BJ (cell line): ENCODE data around the gene SLC47A1. TPM values are rescaled to one million over a fixed set of nuclear protein-coding genes. Genes with fewer than 3 reads are reported as not detected.

ENCODE experiments used
- CTCF ChIA-PET: fragments of 350-600 bp; formaldehyde crosslinking; extraction: SDS; loops from one replicate; lab custom pipeline; 2021; ENCODE audit warnings: antibody characterized with exemption, inconsistent platforms; lab: Yijun Ruan, JAX
- POLR2A ChIA-PET: fragments of 300-600 bp; sonication (Branson Sonifier 250); formaldehyde crosslinking; extraction: SDS; loops from one replicate; lab custom pipeline; 2021; ENCODE audit warnings: antibody characterized with exemption; lab: Charles Lee
- DNase-seq: peaks from one replicate; pipeline ENCODE4 v3.0.0-alpha.2; 2011; ENCODE audit warnings: low read depth
- H3K27me3 ChIP-seq: 2 replicates; pipeline ENCODE4 v1.6.0; 2011; ENCODE audit warnings: low read length; ENCODE audit not compliant: control insufficient read depth, insufficient read depth
- H3K36me3 ChIP-seq: 2 replicates; pipeline ENCODE4 v1.5.1; 2011; ENCODE audit warnings: low read length; ENCODE audit not compliant: control insufficient read depth, insufficient read depth
- H3K4me3 ChIP-seq: 2 replicates; pipeline ENCODE4 v1.5.1; 2011; ENCODE audit warnings: low read depth, mild to moderate bottlenecking, control low read depth, low read length
- polyA plus RNA-seq: library from polyadenylated mRNA; depleted of rRNA; stranded (reverse); fragments of >200 nt; gene quantifications from 2 replicates; pipeline ENCODE4 v1.2.3, GENCODE V29; 2011
- TF ChIP-seq, protein P1 (sequence below): IDR thresholded peaks from 2 replicates; pipeline ENCODE4 v1.5.1; 2011; ENCODE audit warnings: low read depth, mild to moderate bottlenecking, control low read depth, inconsistent platforms, low read length, moderate library complexity; ENCODE audit not compliant: insufficient read depth

The SLC47A1 gene
- polyA plus RNA-seq, 1 experiment: 0.22 TPM

DNA sequence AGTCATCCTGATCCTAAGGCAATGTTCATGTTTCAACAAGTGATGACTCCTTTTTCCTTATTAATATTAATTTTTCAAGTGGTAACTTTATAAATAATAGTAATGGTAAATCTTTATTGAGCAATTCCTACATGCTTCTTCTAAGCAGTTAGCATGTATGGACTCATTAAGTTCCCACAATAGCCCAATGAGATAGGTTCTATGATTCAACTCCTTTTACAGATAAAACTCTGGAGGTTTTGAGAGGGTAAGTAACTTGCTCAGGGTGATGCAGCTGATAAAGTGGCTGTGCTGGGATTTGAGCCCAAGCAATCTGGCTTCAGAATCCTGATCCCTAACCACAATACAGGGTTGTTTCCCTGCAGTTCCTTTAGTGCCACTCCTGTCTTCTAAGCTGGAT, 25.3 kb downstream of the SLC47A1 start:
- POLR2A ChIA-PET: no interaction called here
- no peak overlapping the region for H3K4me3 ChIP-seq
- CTCF ChIA-PET: interaction anchor here (1.3 to 1.4 kb wide), 2 partner anchors 14 to 19 kb away, joined by 3 to 4 read pairs; no protein-coding TSS in a partner anchor
- H3K36me3 ChIP-seq: no peaks in the 10 kb centered on the region
- H3K27me3 ChIP-seq: peaks cover 6% of the 10 kb centered on the region; the same call in 1 of the 2 replicates
- TF ChIP-seq, protein P1, sequence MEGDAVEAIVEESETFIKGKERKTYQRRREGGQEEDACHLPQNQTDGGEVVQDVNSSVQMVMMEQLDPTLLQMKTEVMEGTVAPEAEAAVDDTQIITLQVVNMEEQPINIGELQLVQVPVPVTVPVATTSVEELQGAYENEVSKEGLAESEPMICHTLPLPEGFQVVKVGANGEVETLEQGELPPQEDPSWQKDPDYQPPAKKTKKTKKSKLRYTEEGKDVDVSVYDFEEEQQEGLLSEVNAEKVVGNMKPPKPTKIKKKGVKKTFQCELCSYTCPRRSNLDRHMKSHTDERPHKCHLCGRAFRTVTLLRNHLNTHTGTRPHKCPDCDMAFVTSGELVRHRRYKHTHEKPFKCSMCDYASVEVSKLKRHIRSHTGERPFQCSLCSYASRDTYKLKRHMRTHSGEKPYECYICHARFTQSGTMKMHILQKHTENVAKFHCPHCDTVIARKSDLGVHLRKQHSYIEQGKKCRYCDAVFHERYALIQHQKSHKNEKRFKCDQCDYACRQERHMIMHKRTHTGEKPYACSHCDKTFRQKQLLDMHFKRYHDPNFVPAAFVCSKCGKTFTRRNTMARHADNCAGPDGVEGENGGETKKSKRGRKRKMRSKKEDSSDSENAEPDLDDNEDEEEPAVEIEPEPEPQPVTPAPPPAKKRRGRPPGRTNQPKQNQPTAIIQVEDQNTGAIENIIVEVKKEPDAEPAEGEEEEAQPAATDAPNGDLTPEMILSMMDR: no peak
- DNase-seq: no peak

DNA sequence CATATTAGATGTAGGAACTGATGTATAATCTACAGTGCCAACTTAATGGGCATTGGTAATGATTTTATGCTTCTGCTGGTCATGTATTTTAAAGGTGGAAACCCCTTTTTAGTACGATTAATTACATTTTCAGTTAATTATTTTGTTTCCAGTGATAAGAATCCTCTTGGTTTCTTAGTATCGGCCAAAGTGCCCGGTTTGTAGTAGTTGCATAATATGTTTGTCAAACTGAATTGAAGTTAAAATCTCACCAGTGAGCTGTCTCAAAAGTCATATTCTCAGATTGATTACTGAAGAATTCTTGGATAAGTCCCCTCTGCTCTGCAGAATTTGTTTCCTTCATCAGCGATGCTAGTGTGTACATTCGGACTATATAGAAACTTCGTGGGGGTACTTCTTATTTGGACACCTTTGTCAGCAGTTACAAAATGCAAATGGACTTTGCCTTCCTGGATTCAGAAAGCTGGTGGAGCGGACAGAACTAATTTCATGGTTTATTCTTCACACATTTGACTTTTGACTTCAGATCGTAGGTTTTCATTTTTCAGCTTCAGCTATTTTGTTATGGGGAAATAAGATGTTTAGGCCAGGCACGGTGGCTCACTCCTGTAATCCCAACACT, 28.2 kb downstream of the SLC47A1 start:
- H3K27me3 ChIP-seq: 0 out of 2 replicates have a peak, but pooled peaks cover 2% of the 10 kb centered on the region
- no peaks in the 10 kb centered on the region for H3K36me3 ChIP-seq
- DNase-seq: no peak
- ChIA-PET POLR2A (no interaction called here), CTCF (no interaction called here)
- TF ChIP-seq, protein P1: no peak
- no peak overlapping the region for H3K4me3 ChIP-seq

DNA sequence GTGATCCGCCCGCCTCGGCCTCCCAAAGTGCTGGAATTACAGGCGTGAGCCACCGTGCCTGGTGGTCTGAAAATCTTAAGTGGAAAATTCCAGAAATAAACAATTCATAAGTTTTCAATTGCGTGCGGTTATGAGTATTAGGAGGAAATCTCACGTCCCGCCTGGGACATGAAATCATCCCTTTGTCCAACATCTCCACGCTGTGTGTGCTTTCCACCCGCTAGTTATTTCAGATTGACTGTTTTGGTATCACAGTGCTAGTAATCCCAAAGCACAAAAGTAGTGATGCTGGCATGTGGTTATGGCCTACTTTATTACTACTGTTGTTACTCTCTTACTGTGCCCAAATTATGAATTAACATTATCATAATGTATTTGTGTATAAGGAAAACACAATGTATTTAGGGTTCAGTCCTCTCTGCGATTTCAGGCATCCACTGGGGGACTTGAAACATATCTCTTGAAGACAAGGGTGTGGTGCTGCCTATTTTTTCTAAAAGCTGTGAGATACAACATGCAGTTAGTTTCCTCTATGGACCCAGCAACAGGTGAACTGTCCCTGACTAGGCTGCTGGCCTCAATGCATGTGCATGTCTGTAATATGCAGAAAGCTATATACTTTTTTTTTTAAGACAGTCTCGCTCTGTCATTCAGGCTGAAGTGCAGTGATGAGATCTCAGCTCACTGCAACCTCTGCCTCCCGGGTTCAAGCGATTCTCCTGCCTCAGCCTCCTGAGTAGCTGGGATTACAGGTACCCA, 32.3 kb downstream of the SLC47A1 start:
- no peaks in the 10 kb centered on the region for H3K36me3 ChIP-seq
- H3K4me3 ChIP-seq: no peak overlapping the region
- peaks cover 4% of the 10 kb centered on the region; the same call in 1 of the 2 replicates for H3K27me3 ChIP-seq
- ChIA-PET POLR2A (no interaction called here), CTCF (interaction anchor here (0.7 kb wide), 2 partner anchors 13 to 188 kb away, joined by 3 read pairs; no protein-coding TSS in a partner anchor)
- DNase-seq: no peak
- TF ChIP-seq, protein P1: no peak

DNA sequence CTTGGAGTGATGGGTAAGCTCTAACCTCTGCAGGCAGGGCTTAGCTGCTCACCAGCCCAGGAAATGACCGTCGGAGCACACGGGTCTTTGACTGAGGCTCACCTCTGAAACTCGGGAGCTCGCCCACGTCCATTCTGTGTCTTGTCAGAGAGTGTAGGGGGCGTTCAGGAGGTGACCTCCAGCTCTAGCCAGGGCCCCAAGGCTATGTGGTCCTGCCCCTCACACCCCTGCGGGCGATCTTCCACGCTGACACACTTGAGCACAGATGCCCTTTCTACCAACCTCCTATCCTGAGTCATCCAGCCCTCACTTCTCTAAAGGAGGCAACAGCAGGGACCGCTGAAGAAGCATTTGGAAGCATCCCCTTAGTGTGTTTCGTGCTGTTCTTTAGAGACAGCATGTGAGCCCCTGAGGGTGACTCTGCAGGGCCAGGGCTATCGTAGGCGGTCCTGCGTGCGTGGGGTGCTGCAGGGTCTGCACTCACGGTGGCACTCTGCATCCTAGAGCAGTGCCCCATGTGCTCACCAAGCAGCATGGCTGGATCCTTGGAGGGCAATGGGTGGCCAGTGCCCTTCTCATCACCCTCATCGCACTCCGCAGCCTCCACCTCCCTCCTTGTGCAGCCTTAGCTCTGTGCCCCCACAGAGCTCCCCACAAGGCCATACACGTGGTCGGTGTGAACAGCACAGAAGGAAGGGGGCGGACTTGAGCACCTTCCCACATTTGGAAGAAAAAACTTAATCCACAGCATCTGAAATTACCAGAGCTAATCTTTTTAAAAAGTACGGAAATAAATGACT, 33.8 kb downstream of the SLC47A1 start:
- no peaks in the 10 kb centered on the region for H3K36me3 ChIP-seq
- POLR2A ChIA-PET: no interaction called here
- TF ChIP-seq, protein P1: no peak
- peaks cover 4% of the 10 kb centered on the region for H3K27me3 ChIP-seq
- no peak overlapping the region for H3K4me3 ChIP-seq
- CTCF ChIA-PET: no interaction called here
- DNase-seq: no peak

DNA sequence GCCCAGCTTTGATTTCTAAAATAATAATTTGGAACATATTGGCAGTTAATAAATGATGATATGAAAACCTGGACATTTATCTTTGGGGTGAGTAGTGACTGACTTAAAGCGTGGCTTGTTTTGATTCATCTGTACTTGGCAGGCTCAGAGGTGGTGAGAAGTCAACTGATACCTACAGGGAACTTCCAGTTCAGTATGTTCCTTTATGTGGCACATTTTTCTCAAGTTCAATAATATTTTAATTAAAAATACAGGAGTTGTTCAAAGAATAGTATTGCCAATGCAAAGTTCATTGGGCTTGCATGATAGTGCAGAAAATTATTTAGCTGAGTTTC, 34.3 kb downstream of the SLC47A1 start:
- no peaks in the 10 kb centered on the region for H3K36me3 ChIP-seq
- TF ChIP-seq, protein P1: no peak
- POLR2A ChIA-PET: no interaction called here

More for the DNA sequence above, 34.3 kb downstream of the SLC47A1 start:
- Histone ChIP-seq H3K27me3 (peaks cover 4% of the 10 kb centered on the region), H3K4me3 (no peak overlapping the region)
- no peak for DNase-seq
- CTCF ChIA-PET: interaction anchor here (0.7 kb wide), 1 partner anchor 177 kb away, joined by 3 read pairs; no protein-coding TSS in a partner anchor
